SU-DHL-6 (cell line): ENCODE measurements around the gene IQSEC2.
A peak's percentile ranks its signal among the peaks of the same experiment; 100 is the strongest.

ENCODE experiments used
- H2AFZ ChIP-seq: fragments of 200-600 bp; sonication (generic); 2 replicates; pipeline ENCODE4 v1.6.1; 2014; ENCODE audit warnings: low read depth, mild to moderate bottlenecking, moderate library complexity, mixed read lengths, antibody characterized with exemption, low read length; ENCODE audit not compliant: severe bottlenecking
- H3F3A ChIP-seq: fragments of 200-600 bp; shearing (Covaris generic); 2 replicates; pipeline ENCODE4 v1.6.0; 2016; ENCODE audit warnings: antibody characterized with exemption, mild to moderate bottlenecking; ENCODE audit not compliant: insufficient read depth
- H3K27ac ChIP-seq: fragments of 200-600 bp; sonication (generic); 2 replicates; pipeline ENCODE4 v1.5.1; 2016; ENCODE audit warnings: low read depth, mild to moderate bottlenecking, low read length, moderate library complexity, mixed read lengths
- H3K27me3 ChIP-seq: fragments of 200-600 bp; sonication (generic), shearing (Covaris generic); 2 replicates; pipeline ENCODE4 v1.6.0; 2014; ENCODE audit warnings: mild to moderate bottlenecking, low read length
- H3K36me3 ChIP-seq: fragments of 200-600 bp; sonication (generic); 2 replicates; pipeline ENCODE4 v1.6.1; 2014; ENCODE audit warnings: mild to moderate bottlenecking, low read length, mixed read lengths
- H3K4me2 ChIP-seq: fragments of 300-600, 200-600 bp; shearing (Covaris generic), sonication (generic); 2 replicates; pipeline ENCODE4 v1.6.0; 2014; ENCODE audit warnings: low read length, low read depth, mild to moderate bottlenecking; ENCODE audit not compliant: poor library complexity, severe bottlenecking
- H3K4me3 ChIP-seq: fragments of 200-600 bp; sonication (generic); 2 replicates; pipeline ENCODE4 v1.5.1; 2014; ENCODE audit warnings: antibody characterized with exemption, low read length, mild to moderate bottlenecking, mixed read lengths; ENCODE audit not compliant: insufficient read depth, poor library complexity, severe bottlenecking
- H3K79me2 ChIP-seq: fragments of 200-600 bp; sonication (generic); 2 replicates; pipeline ENCODE4 v1.6.1; 2014; ENCODE audit warnings: mild to moderate bottlenecking, low read length, moderate library complexity; ENCODE audit not compliant: insufficient read depth
- H3K9ac ChIP-seq: fragments of 200-600 bp; sonication (generic); 2 replicates; pipeline ENCODE4 v1.7.0; 2014; ENCODE audit warnings: mild to moderate bottlenecking, low read length
- H3K9me2 ChIP-seq: fragments of 200-600 bp; sonication (generic); replicated peaks from 2 replicates; pipeline ENCODE4 v1.6.1; 2014; ENCODE audit warnings: low read length; ENCODE audit not compliant: insufficient read depth
- H3K9me3 ChIP-seq: fragments of 200-600 bp; sonication (generic); 2 replicates; pipeline ENCODE4 v1.6.1; 2014; ENCODE audit warnings: low read length, mixed read lengths; ENCODE audit not compliant: insufficient read depth
- H4K20me1 ChIP-seq: fragments of 200-600 bp; sonication (generic); 2 replicates; pipeline ENCODE4 v1.6.1; 2014; ENCODE audit warnings: low read depth, mild to moderate bottlenecking, antibody characterized with exemption, low read length, moderate library complexity, mixed read lengths
- CTCF ChIP-seq: fragments of 200-600 bp; sonication (generic); IDR thresholded peaks from one replicate; pipeline ENCODE4 v1.5.1; 2017; ENCODE audit warnings: antibody characterized with exemption, mild to moderate bottlenecking, low read length, moderate library complexity; ENCODE audit not compliant: insufficient read depth, poor library complexity, severe bottlenecking
- EZH2phosphoT487 ChIP-seq: fragments of 200-600 bp; sonication (generic), shearing (Covaris generic); conservative IDR thresholded peaks from 2 replicates; pipeline ENCODE4 v1.6.1; 2018; ENCODE audit warnings: mild to moderate bottlenecking, antibody characterized with exemption, low read length, moderate library complexity, mixed read lengths

The IQSEC2 gene

GRCh38 chrX:53223955-53224859, 57.2 kb downstream of the IQSEC2 start:
- H3K79me2 ChIP-seq = peaks cover 46% of the 10 kb centered on the region
- TF ChIP-seq CTCF = no peak
- TF ChIP-seq EZH2phosphoT487 = no peak
- peak overlapping the region; percentile 83 for H2AFZ ChIP-seq
- no peaks in the 10 kb centered on the region; the same call in 1 of the 2 replicates for H4K20me1 ChIP-seq
- H3K27me3 ChIP-seq = no peaks in the 10 kb centered on the region
- peak overlapping the region; percentile 92 for H3K4me2 ChIP-seq
- peaks cover 2% of the 10 kb centered on the region; the same call in 1 of the 2 replicates for H3K36me3 ChIP-seq
- H3K9ac ChIP-seq = peak overlapping the region; percentile 96
- H3K9me3 ChIP-seq = no peaks in the 10 kb centered on the region
- H3K4me3 ChIP-seq = peak overlapping the region; percentile 71
- no peaks in the 10 kb centered on the region for H3F3A ChIP-seq
- no peaks in the 10 kb centered on the region for H3K9me2 ChIP-seq
- peak overlapping the region; percentile 85 for H3K27ac ChIP-seq

GRCh38 chrX:53223068-53223693, 58.2 kb downstream of the IQSEC2 start:
- Histone ChIP-seq H3K9me2 (no peaks in the 10 kb centered on the region), H2AFZ (no peak overlapping the region), H3K9me3 (no peaks in the 10 kb centered on the region), H3K9ac (peak overlapping the region; percentile 96), H3K4me2 (peak overlapping the region; percentile 92), H3K4me3 (peak overlapping the region; percentile 71), H3K27me3 (no peaks in the 10 kb centered on the region), H4K20me1 (no peaks in the 10 kb centered on the region; the same call in 1 of the 2 replicates), H3K27ac (no peak overlapping the region), H3K79me2 (peaks cover 46% of the 10 kb centered on the region), H3F3A (no peaks in the 10 kb centered on the region), H3K36me3 (peaks cover 2% of the 10 kb centered on the region; the same call in 1 of the 2 replicates)
- TF ChIP-seq CTCF (no peak), EZH2phosphoT487 (no peak)
